Measurements from ENCODE around the gene SHTN1. TPM values are rescaled to one million over a fixed set of nuclear protein-coding genes. Genes with fewer than 3 reads are reported as not detected.
A peak's percentile ranks its signal among the peaks of the same experiment; 100 is the strongest.

The SHTN1 gene
- total and polyA plus RNA-seq, 2 experiments from 2014 or later, result 6.7 to 8.0 TPM

- no peak for TF ChIP-seq ZNF462 (CRISPR knock-in tag; IDR thresholded peaks at IDR 0.05)
- TF ChIP-seq EZH2phosphoT487 (IDR thresholded peaks at IDR 0.05; ENCODE audit: unreplicated experiment), result no peak
These were observed 116.5 kb downstream of the SHTN1 start (continued) for GRCh38 chr10:116888380-116889055.

GRCh38 chr10:116886772-116887171, 118.2 kb downstream of the SHTN1 start:
- ATAC-seq, result peak; percentile 80
- peaks cover 18% of the 10 kb centered on the region for H3K4me1 Mint-ChIP-seq
- DNase-seq (ENCODE audit: low spot score), result no peak
- TF ChIP-seq STAT1 (IDR thresholded peaks at IDR 0.05; ENCODE audit: unreplicated experiment), result no peak
- no peak for TF ChIP-seq REST (IDR thresholded peaks at IDR 0.05; ENCODE audit: unreplicated experiment)
- no peak for TF ChIP-seq EZH2phosphoT487 (IDR thresholded peaks at IDR 0.05; ENCODE audit: unreplicated experiment)
- no peak for TF ChIP-seq JUNB (IDR thresholded peaks at IDR 0.05; ENCODE audit: unreplicated experiment)

More at GRCh38 chr10:116886772-116887171, 118.2 kb downstream of the SHTN1 start:
- Mint-ChIP-seq H3K27ac (peak overlapping the region; percentile 43; the same call in 1 of the 2 replicates), H3K9me3 (no peaks in the 10 kb centered on the region), H3K36me3 (ENCODE audit: low read depth) (no peaks in the 10 kb centered on the region), H3K4me3 (no peak overlapping the region), H3K27me3 (ENCODE audit: insufficient read depth, low read depth, poor library complexity) (no peaks in the 10 kb centered on the region)
- Histone ChIP-seq H2AFZ (no peak overlapping the region), H3K4me1 (ENCODE audit: insufficient read depth) (peaks cover 15% of the 10 kb centered on the region), H4K20me1 (replicated peaks; ENCODE audit: insufficient read depth) (no peaks in the 10 kb centered on the region), H3K79me2 (replicated peaks; ENCODE audit: insufficient read depth) (no peaks in the 10 kb centered on the region), H3K4me3 (no peak overlapping the region), H3K27me3 (ENCODE audit: insufficient read depth) (no peaks in the 10 kb centered on the region), H3F3A (replicated peaks; ENCODE audit: low read depth) (no peaks in the 10 kb centered on the region), H3K9me2 (ENCODE audit: insufficient read depth) (peaks cover 8% of the 10 kb centered on the region; the same call in 1 of the 2 replicates), H3K36me3 (ENCODE audit: insufficient read depth) (no peaks in the 10 kb centered on the region), H3K4me2 (no peak overlapping the region), H3K27ac (ENCODE audit: low read depth) (no peak overlapping the region)
